Fibroblast of upper back skin (primary cell): ENCODE results near the gene PPP1R9B.

ENCODE experiments used
- DNase-seq: peaks from one replicate; pipeline ENCODE4 v3.0.0-alpha.2; 2013

The PPP1R9B gene

DNA sequence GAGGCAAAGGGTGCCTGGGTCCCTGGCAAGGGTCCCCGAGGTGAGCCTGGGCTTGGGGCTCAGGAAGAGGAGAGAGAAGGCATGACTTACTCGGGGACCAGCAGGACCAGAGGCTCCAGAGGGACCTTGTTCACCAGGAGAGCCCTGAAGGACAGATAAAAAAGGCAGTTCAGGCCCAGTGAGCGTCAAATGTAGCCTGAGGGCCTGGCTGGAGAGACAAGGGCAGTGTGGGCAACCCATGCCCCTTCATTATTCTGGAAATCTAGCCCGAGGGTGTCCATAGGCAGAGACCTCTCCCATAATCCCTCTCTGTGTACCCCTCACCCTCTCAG lies 36.9 kb upstream of the PPP1R9B start:
- no peak for DNase-seq

GRCh38 chr17:50186661-50187393 lies 36.4 kb upstream of the PPP1R9B start:
- DNase-seq, result peak; percentile 87

GRCh38 chr17:50185631-50186471 lies 35.4 kb upstream of the PPP1R9B start:
- peak; percentile 58 for DNase-seq

DNA sequence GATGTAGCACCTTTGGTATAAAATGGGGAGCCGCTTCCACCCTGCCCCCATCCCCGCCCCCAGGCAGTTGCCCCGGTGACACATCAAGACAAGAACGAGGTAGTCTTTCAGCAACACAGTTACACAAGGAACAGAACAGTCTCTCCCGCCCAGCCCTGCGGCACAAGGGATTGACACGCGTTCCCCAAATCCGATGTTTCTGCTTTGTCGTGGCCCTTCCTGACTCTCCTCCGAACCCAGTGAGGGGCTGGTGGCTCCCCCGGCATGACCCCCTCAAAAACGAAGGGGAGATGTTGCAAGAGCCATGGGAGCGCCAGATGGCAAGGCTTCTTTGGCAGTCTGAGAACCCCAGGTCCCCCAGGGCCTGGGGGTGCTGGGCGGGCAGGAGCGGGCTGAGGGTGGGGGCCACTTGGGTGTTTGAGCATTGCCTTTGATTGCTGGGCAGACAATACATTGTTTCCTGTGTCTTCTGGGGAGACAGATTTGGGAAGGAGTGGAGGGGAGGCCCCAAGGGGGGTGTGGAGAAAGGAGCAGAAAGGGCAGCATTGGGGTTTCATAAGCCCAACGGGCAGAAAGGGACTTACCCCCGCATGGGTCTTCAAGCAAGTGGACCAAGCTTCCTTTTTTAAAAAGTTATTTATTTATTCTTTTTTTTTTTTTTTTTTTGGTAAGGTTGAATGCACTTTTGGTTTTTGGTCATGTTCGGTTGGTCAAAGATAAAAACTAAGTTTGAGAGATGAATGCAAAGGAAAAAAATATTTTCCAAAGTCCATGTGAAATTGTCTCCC lies 34.3 kb upstream of the PPP1R9B start:
- peak; percentile 81 for DNase-seq

- peak; percentile 69 for DNase-seq
Measured at GRCh38 chr17:50184064-50184463, 33.6 kb upstream of the PPP1R9B start.

- peak; percentile 81 for DNase-seq
Measured at GRCh38 chr17:50183421-50183994, 33.0 kb upstream of the PPP1R9B start.

DNA sequence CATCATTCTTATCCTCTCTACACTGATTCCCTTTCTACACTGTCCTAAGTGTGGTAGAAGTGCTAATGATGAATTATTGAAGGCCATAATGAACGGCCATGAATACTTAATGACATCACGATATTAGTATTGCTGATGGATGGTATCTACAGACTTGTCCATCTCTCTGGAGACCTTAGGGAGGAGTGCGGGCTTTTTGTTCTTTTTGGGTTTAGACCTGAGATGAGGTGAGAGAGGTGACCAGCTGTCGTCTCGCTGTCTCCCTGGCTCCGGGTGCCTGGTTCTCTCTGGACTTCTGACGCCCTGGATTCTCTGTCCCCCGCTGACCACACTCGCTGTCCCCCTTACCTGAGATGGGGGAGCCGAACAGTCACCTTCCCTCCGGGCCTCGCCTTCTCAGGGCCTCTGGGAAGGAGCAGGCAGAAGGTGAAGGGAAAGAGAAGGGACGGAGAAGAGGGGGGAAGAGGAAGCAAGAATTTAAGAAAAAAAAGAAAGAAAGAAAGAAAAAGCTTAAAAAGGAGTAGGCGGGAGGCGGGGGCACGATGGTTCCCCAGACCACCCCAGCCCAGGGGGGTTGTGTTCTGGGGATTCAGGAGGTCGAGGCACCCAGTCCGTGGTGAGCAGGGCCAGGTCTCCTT lies 32.4 kb upstream of the PPP1R9B start:
- peak; percentile 76 for DNase-seq

- peak; percentile 89 for DNase-seq
Measured at GRCh38 chr17:50181591-50182560, 31.4 kb upstream of the PPP1R9B start.

GRCh38 chr17:50181144-50181543 lies 30.7 kb upstream of the PPP1R9B start:
- no peak for DNase-seq

GRCh38 chr17:50180620-50181019 lies 30.1 kb upstream of the PPP1R9B start:
- peak; percentile 53 for DNase-seq

- DNase-seq, result peak; percentile 48
Measured at GRCh38 chr17:50180111-50180510, 29.6 kb upstream of the PPP1R9B start.

- DNase-seq, result peak; percentile 93
Measured at GRCh38 chr17:50177983-50178834, 27.7 kb upstream of the PPP1R9B start.

GRCh38 chr17:50177476-50177875 lies 27.0 kb upstream of the PPP1R9B start:
- DNase-seq, result no peak

DNA sequence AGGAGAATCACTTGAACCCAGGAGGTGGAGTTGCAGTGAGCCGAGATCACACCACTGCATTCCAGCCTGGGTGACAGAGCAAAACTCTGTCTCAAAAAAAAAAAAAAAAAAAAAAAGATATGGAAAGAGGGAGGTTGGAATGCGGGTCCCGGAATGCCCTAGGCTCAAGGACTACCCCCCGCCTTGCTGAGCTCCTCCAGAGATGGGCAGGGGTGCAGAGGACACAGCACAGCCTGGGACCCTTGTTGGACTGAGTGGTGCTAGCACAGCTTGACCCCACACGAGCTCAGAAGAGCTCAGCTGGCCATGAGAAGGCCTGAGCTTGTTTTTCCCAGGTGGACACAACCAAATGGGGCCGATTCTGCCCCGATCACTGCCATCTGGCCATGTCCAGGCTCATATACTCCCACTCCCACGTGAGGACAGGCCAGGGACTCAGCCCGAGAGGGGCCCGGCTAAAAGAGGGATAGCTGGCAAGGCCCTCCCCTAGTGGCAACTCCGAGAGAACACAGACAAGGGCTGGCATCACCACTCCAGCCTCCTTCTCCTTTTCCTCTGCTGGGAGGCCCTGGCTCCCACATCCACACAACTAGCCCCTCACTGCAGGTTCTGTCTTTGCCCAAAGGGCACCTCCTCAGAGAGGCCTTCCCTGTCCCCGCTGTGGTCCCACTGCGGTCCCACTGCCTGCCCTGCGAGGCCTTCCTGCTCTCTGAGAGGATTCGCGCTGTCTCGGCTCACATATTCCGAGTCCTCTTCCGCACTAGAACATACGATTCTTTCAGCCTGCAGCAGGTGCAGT lies 26.3 kb upstream of the PPP1R9B start:
- peak; percentile 45 for DNase-seq

GRCh38 chr17:50175035-50175807 lies 24.7 kb upstream of the PPP1R9B start:
- DNase-seq, result peak; percentile 26

GRCh38 chr17:50174444-50174843 lies 24.0 kb upstream of the PPP1R9B start:
- no peak for DNase-seq

GRCh38 chr17:50173335-50173941 lies 23.0 kb upstream of the PPP1R9B start:
- peak; percentile 89 for DNase-seq

GRCh38 chr17:50172936-50173334 lies 22.5 kb upstream of the PPP1R9B start:
- DNase-seq, result no peak
